Measurements from ENCODE around the gene FAH.
A peak's percentile ranks its signal among the peaks of the same experiment; 100 is the strongest.

The FAH gene

GRCh38 chr15:80173022-80173759 is 20.4 kb downstream of the FAH start:
- peak; percentile 45 for DNase-seq (ENCODE audit: low read depth, low spot score)

- no peak for DNase-seq (ENCODE audit: low read depth, low spot score)
Measured at GRCh38 chr15:80174017-80174746, 21.4 kb downstream of the FAH start.

- DNase-seq (ENCODE audit: low read depth, low spot score), result no peak
Measured at GRCh38 chr15:80175436-80175835, 22.6 kb downstream of the FAH start.

GRCh38 chr15:80176443-80176842 is 23.6 kb downstream of the FAH start:
- DNase-seq (ENCODE audit: low read depth, low spot score), result no peak

GRCh38 chr15:80177156-80177555 is 24.4 kb downstream of the FAH start:
- no peak for DNase-seq (ENCODE audit: low read depth, low spot score)

- no peak for DNase-seq (ENCODE audit: low read depth, low spot score)
Measured at GRCh38 chr15:80179025-80179759, 26.4 kb downstream of the FAH start.

GRCh38 chr15:80179935-80180334 is 27.1 kb downstream of the FAH start:
- no peak for DNase-seq (ENCODE audit: low read depth, low spot score)

GRCh38 chr15:80180468-80180867 is 27.7 kb downstream of the FAH start:
- DNase-seq (ENCODE audit: low read depth, low spot score), result no peak

GRCh38 chr15:80180986-80181385 is 28.2 kb downstream of the FAH start:
- DNase-seq (ENCODE audit: low read depth, low spot score), result no peak

- no peak for DNase-seq (ENCODE audit: low read depth, low spot score)
Measured at GRCh38 chr15:80182611-80183261, 29.9 kb downstream of the FAH start.

- DNase-seq (ENCODE audit: low read depth, low spot score), result no peak
Measured at GRCh38 chr15:80183306-80183705, 30.5 kb downstream of the FAH start.

- DNase-seq (ENCODE audit: low read depth, low spot score), result no peak
Measured at GRCh38 chr15:80183886-80184285, 31.1 kb downstream of the FAH start.

- DNase-seq (ENCODE audit: low read depth, low spot score), result no peak
Measured at GRCh38 chr15:80184554-80184953, 31.8 kb downstream of the FAH start.

GRCh38 chr15:80185152-80185551 is 32.4 kb downstream of the FAH start:
- no peak for DNase-seq (ENCODE audit: low read depth, low spot score)

- no peak for DNase-seq (ENCODE audit: low read depth, low spot score)
Measured at GRCh38 chr15:80186066-80186465, 33.3 kb downstream of the FAH start.

GRCh38 chr15:80186597-80186996 is 33.8 kb downstream of the FAH start:
- DNase-seq (ENCODE audit: low read depth, low spot score), result no peak

GRCh38 chr15:80188251-80188650 is 35.5 kb downstream of the FAH start:
- no peak for DNase-seq (ENCODE audit: low read depth, low spot score)

- no peak for DNase-seq (ENCODE audit: low read depth, low spot score)
Measured at GRCh38 chr15:80191198-80191597, 38.4 kb downstream of the FAH start.

- no peak for DNase-seq (ENCODE audit: low read depth, low spot score)
Measured at GRCh38 chr15:80191897-80192595, 39.2 kb downstream of the FAH start.

GRCh38 chr15:80194186-80194585 is 41.4 kb downstream of the FAH start:
- DNase-seq (ENCODE audit: low read depth, low spot score), result no peak

- no peak for DNase-seq (ENCODE audit: low read depth, low spot score)
Measured at GRCh38 chr15:80194914-80195313, 42.1 kb downstream of the FAH start.
